OCI-LY3 (cell line): ENCODE results near the gene PLGRKT.

Source experiments
- CTCF ChIP-seq: fragments of 200-600, 300-600 bp; sonication (generic); IDR thresholded peaks from 2 replicates; pipeline ENCODE4 v1.5.1; 2014; ENCODE audit warnings: antibody characterized with exemption, low read length, low read depth
- EZH2phosphoT487 ChIP-seq: fragments of 200-600 bp; shearing (Covaris generic); IDR thresholded peaks from 2 replicates; pipeline ENCODE4 v1.6.1; 2018; ENCODE audit warnings: antibody characterized with exemption, mixed run types, low read depth

- TF ChIP-seq CTCF (no peak), EZH2phosphoT487 (no peak)
Measured at GRCh38 chr9:5402217-5402616, 35.5 kb downstream of the PLGRKT start.
